ENCODE measurements around the gene TRIM29.
A peak's percentile ranks its signal among the peaks of the same experiment; 100 is the strongest.

Gene TRIM29

DNA sequence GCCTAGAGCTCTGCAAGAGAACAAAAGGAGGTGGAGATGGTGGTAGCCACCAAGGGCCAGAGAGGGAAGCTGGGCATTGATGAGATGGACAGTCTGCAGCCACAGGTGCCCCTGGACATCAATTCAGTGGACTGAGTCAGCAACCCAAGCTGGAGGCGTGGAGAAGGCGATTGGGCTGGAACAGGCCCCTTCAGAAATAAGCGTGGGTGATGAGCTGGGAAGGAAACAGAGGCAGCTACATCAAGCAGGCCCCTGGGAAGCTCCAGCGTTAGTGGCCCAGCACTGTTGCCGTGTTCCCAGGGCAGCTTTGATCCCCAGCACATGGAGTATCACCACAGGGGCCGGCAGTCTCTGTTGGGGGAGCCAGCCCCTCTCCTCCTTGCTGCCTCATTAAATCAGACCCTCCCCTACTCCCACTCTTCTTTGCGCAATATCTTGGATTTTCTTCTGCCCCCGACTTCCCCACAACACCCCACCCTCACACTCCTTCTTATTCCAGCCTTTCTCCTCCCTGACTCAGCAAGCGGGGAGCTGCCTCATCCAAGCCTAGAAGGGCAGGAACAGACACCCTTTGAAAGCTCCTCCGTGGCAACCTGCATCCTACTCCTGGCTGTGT, 41.3 kb upstream of the TRIM29 start:
- H3K4me3 ChIP-seq (ENCODE audit: low read depth, low read length): no peak overlapping the region
- TF ChIP-seq, protein P1, sequence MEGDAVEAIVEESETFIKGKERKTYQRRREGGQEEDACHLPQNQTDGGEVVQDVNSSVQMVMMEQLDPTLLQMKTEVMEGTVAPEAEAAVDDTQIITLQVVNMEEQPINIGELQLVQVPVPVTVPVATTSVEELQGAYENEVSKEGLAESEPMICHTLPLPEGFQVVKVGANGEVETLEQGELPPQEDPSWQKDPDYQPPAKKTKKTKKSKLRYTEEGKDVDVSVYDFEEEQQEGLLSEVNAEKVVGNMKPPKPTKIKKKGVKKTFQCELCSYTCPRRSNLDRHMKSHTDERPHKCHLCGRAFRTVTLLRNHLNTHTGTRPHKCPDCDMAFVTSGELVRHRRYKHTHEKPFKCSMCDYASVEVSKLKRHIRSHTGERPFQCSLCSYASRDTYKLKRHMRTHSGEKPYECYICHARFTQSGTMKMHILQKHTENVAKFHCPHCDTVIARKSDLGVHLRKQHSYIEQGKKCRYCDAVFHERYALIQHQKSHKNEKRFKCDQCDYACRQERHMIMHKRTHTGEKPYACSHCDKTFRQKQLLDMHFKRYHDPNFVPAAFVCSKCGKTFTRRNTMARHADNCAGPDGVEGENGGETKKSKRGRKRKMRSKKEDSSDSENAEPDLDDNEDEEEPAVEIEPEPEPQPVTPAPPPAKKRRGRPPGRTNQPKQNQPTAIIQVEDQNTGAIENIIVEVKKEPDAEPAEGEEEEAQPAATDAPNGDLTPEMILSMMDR (IDR thresholded peaks at IDR 0.05; ENCODE audit: insufficient read depth, low read depth, low read length, missing control alignments): no peak
- no peak for DNase-seq (ENCODE audit: low read depth)

DNA sequence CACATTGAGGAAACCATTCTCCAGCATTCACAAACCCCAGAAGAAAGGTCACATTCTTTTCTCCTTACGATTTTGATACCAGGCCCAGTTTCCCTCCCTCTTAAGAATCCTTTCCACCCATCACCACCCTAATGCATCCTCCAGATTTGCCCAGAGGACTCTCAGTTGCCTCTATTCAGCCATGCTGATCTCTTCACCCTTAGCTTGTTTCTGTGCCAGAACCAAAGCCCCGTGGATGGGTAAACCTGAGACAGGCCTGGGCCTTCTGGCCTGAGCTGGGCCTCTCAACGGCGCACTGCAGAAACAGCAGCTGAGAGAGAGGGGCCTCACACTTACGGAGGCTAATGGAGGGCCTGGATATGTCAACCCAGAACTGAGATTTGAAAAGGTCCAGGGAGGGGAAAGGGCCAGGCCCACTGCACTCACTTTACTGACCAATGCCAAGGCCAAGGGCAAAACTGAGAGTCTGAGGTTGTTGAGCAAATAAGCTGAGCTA, 40.7 kb upstream of the TRIM29 start:
- H3K4me3 ChIP-seq (ENCODE audit: low read depth, low read length): no peak overlapping the region
- TF ChIP-seq, protein P1 (IDR thresholded peaks at IDR 0.05; ENCODE audit: insufficient read depth, low read depth, low read length, missing control alignments): no peak
- no peak for DNase-seq (ENCODE audit: low read depth)

DNA sequence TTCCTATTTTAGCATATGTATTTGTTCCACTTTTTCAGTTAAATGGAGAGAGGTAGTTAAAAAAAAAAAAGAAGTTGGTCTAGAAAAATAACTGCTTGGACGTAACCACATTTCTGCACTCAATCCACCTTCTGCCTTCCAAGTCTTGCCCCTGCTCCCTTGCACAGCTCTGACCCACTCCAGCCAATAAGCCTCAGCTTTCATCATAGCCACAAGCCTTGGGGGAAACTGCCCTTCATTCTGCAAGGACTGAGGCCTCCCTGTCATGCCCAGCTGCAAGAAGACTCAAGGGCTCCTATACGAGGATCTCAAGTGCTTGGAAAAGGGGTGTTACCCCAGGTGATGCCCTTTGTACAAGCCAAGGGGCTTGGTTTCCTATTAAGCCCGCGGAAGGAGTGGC, 37.0 kb upstream of the TRIM29 start:
- TF ChIP-seq, protein P1 (IDR thresholded peaks at IDR 0.05; ENCODE audit: insufficient read depth, low read depth, low read length, missing control alignments): no peak
- no peak overlapping the region for H3K4me3 ChIP-seq (ENCODE audit: low read depth, low read length)
- no peak for DNase-seq (ENCODE audit: low read depth)

DNA sequence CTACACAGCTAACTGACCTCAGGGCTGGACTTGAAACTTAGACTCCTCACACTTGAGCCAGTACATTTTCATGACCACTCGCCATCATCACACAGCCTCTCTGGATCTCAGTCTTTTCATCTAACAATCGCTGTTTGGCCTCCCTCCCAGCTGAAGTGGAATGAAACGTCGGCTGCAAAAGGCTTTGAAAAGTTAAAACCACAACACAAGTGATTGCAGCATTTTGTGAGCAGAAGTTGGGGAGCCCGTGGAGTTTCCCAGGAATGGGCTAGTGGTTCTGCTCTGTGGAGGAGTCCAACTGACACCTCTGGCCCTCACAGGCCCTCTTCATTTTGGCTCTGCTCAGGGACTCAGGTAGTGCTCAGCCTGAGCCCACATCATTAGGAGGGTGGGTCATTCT, 35.9 kb upstream of the TRIM29 start:
- H3K4me3 ChIP-seq (ENCODE audit: low read depth, low read length): no peak overlapping the region
- no peak for DNase-seq (ENCODE audit: low read depth)
- TF ChIP-seq, protein P1 (IDR thresholded peaks at IDR 0.05; ENCODE audit: insufficient read depth, low read depth, low read length, missing control alignments): no peak

DNA sequence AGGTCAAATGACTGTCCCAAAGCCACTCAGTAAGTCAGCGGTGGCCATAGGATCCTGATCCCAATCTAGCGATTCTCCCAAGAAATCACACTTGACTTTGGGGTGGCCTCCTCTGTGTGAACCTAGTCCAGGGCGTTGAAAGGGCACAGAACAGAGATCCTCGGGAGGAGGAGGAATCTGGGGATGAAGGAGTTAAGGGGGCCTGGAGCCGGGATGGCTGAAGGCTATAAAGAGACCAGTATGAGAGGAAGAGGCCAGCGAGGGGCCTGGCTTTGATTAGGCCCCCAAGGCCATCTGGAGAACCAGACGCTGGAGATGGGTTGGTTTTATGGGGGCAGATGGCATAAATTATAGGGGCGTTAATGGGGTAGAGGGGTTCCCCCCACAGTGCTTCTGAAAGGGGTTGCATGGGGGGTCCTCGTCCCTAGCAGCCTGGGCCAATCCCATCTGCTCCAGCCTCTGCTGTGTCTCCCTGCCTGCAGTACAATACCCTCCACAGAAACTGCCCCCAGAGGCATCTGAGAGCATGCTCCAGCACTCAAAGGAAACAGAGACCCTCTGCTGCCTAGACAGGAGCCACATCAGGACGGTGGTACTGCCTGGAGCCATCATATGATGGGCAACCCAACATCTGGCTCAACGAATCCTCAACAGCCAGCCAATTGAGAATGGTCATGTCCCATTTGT, 35.2 kb upstream of the TRIM29 start:
- TF ChIP-seq, protein P1 (IDR thresholded peaks at IDR 0.05; ENCODE audit: insufficient read depth, low read depth, low read length, missing control alignments): no peak
- H3K4me3 ChIP-seq (ENCODE audit: low read depth, low read length): no peak overlapping the region
- DNase-seq (ENCODE audit: low read depth): no peak

DNA sequence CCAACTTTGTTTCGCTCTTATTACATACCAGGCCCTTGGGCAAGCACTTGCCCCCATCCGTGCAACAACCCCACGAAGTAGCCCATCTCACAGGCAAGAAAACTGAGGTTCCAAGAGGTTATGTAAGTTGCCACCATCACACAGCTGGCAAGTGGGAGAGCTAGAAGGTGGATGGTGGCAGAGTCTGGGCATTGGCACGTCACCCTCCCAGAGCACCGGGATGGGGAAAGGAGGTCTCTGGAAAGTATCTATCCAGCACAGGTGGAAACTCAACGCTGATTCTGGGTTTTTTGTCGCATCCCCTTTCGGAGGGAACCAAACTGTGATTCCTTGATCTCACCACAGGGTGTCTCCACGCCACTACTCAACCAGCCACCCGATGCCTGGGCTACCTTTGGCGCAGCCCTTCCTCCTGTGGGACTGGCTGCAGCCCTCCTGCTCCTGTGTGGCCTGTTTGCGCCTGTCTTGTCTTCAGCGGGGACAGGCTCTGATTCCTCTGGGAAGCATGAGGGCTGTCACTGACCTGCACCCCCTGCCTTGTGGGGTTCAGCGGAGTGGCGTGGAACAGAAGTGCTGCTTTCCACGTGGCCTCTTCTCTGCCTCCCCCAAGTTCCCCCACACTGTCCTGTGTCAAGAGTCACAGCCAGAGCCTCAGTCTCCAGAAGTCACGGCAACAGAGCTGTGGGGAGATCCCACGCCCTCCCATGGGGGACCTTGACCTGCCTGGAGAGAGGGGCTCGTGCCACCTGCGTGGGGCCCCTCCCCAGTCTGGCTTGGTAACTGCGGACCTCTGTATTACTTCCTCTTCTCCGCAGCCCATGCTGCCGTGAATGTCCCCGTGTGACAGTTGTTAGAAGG, 34.4 kb upstream of the TRIM29 start:
- H3K4me3 ChIP-seq (ENCODE audit: low read depth, low read length): no peak overlapping the region
- DNase-seq (ENCODE audit: low read depth): peak; percentile 55
- TF ChIP-seq, protein P1 (IDR thresholded peaks at IDR 0.05; ENCODE audit: insufficient read depth, low read depth, low read length, missing control alignments): peak; percentile 77
